ENCODE results near the gene HOXB7. TPM values are rescaled to one million over a fixed set of nuclear protein-coding genes. Genes with fewer than 3 reads are reported as not detected.

The HOXB7 gene
- total RNA-seq, 4 donors from 2014 or later, result 0.36 to 3.0 (median 0.65) TPM

DNA sequence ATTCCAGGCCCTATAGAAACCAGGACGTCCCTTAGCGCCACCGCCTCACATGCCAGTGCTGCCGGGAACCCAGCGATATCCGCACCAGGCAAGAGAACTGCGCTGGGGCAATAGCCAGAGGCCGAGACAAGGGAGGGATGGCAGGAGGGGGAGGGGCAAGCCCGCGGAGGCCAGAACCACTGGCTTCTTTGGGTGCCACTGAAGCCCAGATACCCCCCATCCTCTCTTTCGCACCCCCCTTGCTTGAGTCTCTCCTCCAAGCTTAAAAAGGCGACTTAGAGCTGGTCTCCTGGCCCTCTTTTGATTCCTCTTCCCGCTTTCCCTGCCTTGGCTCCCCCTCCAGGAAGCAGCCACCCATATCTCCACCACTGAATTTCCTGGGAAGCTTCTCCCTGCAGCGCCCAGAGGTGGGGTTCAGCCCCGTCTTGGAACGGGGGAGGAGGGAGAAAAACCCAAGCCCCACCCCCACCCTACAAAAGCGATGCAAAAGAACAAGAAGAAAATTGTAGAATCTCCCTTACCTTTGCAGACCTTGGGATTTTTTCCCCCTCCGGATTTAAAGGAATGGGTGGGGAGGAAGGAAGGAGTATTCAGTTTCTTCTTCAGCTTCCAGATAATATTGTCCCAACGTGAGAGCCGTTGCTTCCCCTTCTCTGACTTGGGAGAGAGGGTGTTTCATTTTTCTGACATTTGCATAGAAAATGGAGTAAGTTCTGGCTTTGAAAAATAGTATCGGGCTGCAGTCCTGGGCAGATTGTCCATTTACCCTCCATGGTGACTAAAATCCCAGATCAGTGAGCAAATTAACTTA is 6.7 kb downstream of the HOXB7 start:
- in situ Hi-C loops (cut with MboI; ENCODE audit: low sequenced_read_pairs in 4 of 4) (no loop called here), intact Hi-C loops (cut with DNase I; ENCODE audit: low total_unique reads) (no loop called here)
- H3K4me1 ChIP-seq, result no peaks in the 10 kb centered on the region
- peaks cover 96 to 98% (median 98%) of the 10 kb centered on the region in 3 donors for H3K27me3 ChIP-seq
- H3K36me3 ChIP-seq, result no peaks in the 10 kb centered on the region
- no peak for TF ChIP-seq POLR2A (IDR thresholded peaks at IDR 0.05)
- TF ChIP-seq, protein P1, sequence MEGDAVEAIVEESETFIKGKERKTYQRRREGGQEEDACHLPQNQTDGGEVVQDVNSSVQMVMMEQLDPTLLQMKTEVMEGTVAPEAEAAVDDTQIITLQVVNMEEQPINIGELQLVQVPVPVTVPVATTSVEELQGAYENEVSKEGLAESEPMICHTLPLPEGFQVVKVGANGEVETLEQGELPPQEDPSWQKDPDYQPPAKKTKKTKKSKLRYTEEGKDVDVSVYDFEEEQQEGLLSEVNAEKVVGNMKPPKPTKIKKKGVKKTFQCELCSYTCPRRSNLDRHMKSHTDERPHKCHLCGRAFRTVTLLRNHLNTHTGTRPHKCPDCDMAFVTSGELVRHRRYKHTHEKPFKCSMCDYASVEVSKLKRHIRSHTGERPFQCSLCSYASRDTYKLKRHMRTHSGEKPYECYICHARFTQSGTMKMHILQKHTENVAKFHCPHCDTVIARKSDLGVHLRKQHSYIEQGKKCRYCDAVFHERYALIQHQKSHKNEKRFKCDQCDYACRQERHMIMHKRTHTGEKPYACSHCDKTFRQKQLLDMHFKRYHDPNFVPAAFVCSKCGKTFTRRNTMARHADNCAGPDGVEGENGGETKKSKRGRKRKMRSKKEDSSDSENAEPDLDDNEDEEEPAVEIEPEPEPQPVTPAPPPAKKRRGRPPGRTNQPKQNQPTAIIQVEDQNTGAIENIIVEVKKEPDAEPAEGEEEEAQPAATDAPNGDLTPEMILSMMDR (IDR thresholded peaks at IDR 0.05 in 4 of 5, conservative IDR thresholded peaks at IDR 0.05 in 1 of 5), result no peak
- DNase-seq (no peak), ATAC-seq (no peak)
- H3K9me3 ChIP-seq, result no peaks in the 10 kb centered on the region
- peak overlapping the region; percentile 35 to 46 (median 38) for H3K4me3 ChIP-seq
- peak overlapping the region in 3 of 4 donors; percentile 43 to 66 (median 47) for H3K27ac ChIP-seq

DNA sequence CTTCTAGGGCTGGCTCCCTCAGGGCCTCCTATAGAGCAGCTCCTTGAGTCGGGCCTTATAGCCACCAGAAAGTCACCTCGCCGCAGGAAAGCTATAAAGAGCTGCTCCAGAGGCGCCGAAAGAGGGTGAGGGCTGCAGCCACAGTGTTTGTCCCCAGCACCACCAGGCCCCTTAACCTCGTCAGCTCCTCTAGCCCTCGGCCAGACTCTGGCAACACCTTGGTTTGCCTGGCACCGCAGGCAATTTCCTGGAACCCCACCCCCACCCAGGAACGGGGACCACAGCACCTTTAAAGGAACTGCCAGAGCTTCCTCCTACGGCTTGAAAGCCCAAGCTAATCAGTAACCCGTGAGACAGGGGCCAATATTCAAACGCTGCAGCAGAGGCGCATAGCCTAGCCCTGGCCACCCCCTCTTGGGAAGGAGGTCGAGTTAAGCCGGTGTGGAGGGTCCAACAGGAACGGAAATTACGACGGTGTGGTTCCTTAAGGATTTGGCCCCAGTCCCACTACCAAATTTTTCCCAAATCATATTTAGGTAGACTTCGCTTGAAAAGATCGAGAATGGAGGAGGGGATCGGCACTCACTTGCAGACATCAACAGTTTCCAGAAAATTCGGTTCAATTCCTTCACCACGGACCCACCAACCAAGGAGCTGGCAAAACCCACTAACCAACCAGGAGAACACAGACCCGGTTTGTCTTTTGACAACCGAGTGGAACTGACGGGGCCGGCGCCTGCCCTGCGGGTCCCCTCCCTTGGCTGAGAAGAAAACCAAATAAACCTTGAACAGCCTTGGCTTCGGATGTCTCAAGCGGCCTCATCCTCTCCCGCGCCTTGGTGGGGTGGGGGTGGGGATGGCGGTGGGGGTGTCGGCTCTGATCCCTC is 9.0 kb downstream of the HOXB7 start:
- Histone ChIP-seq H3K36me3 (no peaks in the 10 kb centered on the region), H3K9me3 (no peaks in the 10 kb centered on the region), H3K4me1 (peaks cover 3 to 11% of the 10 kb centered on the region in 2 donors), H3K4me3 (peak overlapping the region in 1 of 4 donors; percentile 39), H3K27me3 (peaks cover 95 to 98% (median 98%) of the 10 kb centered on the region in 3 donors), H3K27ac (no peak overlapping the region)
- DNase-seq, result no peak
- in situ Hi-C loops (cut with MboI; ENCODE audit: low sequenced_read_pairs in 4 of 4) (no loop called here), intact Hi-C loops (cut with DNase I; ENCODE audit: low total_unique reads) (no loop called here)
- TF ChIP-seq, protein P1 (IDR thresholded peaks at IDR 0.05 in 4 of 5, conservative IDR thresholded peaks at IDR 0.05 in 1 of 5), result no peak
- no peak for TF ChIP-seq POLR2A (IDR thresholded peaks at IDR 0.05)
- ATAC-seq, result no peak

DNA sequence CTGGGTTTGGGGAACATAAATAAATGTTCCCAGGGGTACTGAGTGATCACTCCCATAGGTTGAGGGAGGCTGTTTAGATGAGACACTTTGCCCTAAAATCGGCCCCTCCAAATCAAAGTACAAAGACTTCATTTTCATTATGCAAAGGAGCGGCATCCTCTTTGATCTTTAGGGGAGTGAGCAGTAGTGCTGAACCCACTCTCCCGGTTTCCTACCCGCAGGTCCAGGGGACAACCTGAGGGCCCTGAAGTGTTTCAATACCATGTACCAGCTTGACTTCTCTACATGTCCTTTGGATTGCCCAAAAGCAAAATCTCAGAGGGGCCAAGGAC is 9.6 kb downstream of the HOXB7 start:
- TF ChIP-seq, protein P1 (IDR thresholded peaks at IDR 0.05 in 4 of 5, conservative IDR thresholded peaks at IDR 0.05 in 1 of 5), result no peak
- TF ChIP-seq POLR2A (IDR thresholded peaks at IDR 0.05), result no peak
- Histone ChIP-seq H3K27me3 (peaks cover 95 to 99% (median 98%) of the 10 kb centered on the region in 3 donors), H3K4me1 (peaks cover 3 to 11% of the 10 kb centered on the region in 2 donors), H3K27ac (no peak overlapping the region), H3K4me3 (no peak overlapping the region), H3K9me3 (no peaks in the 10 kb centered on the region), H3K36me3 (no peaks in the 10 kb centered on the region)
- no peak for DNase-seq
- intact Hi-C loops (cut with DNase I; ENCODE audit: low total_unique reads) (no loop called here), in situ Hi-C loops (cut with MboI; ENCODE audit: low sequenced_read_pairs in 4 of 4) (no loop called here)
- no peak for ATAC-seq

DNA sequence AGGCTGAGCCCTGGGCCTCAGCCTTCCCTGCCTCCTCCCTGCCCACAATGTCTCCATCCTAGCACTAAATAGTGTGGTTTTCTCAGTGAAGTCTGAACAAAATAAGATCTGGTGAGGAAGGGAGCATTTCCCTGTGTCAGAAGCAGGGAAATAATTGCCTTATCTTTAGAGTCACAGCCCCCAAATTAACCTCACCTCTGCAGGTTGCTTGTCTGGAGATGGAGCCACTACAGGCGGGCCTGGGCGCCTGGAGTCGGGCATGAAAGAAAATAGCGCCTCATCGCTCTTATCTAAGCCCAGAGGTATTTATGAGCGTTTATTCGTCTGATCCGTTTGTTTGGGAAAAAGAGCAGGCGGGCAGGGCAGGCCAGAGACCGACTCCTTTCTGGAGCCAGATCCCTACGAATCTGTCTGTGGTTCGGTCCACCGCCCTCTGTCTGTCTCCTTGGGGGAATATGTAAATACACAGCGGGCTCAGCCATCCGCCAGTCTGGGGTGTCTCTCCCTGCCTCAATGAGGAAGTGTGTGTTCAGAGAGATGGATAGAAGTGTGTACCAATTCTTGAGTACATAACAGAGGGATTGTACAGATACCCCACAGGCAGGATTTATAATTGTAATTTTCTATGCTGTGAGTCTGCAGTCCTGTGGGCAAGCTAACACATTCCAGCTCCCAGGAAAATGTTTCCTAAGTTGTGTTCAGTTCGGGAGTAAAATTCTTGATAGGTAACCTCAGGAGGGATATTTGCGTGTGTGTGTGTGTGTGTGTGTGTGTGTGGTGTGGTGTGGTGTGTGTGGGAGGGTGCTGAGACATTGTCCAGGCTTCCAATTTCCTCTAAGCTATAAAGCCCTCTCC is 10.3 kb downstream of the HOXB7 start:
- no peaks in the 10 kb centered on the region for H3K36me3 ChIP-seq
- no peak for DNase-seq
- in situ Hi-C loops (cut with MboI; ENCODE audit: low sequenced_read_pairs in 4 of 4), result no loop called here
- no peak for ATAC-seq
- peaks cover 3 to 13% of the 10 kb centered on the region in 2 donors for H3K4me1 ChIP-seq
- no peak overlapping the region for H3K27ac ChIP-seq
- no peak overlapping the region for H3K4me3 ChIP-seq
- TF ChIP-seq, protein P1 (IDR thresholded peaks at IDR 0.05 in 4 of 5, conservative IDR thresholded peaks at IDR 0.05 in 1 of 5), result no peak
- no peak for TF ChIP-seq POLR2A (IDR thresholded peaks at IDR 0.05)
- intact Hi-C loops (cut with DNase I; ENCODE audit: low total_unique reads), result no loop called here
- H3K9me3 ChIP-seq, result no peaks in the 10 kb centered on the region
- peaks cover 95 to 98% (median 96%) of the 10 kb centered on the region in 3 donors for H3K27me3 ChIP-seq

All from gastrocnemius medialis (tissue), 4 donors.